GM23338 (cell line): ENCODE data around the gene DMD. TPM values are rescaled to one million over a fixed set of nuclear protein-coding genes. Genes with fewer than 3 reads are reported as not detected.

Source experiments
- ATAC-seq: fragments of 200-7000 bp; cut with Tn5 transposase; 3 replicates; pipeline ENCODE4 v1.9.1; 2020
- DNase-seq: peaks from one replicate; pipeline ENCODE4 v3.0.0-alpha.2; 2015; ENCODE audit warnings: low spot score
- H2AFZ ChIP-seq: fragments of 200-600 bp; sonication (generic); 2 replicates; pipeline ENCODE4 v1.8.0; 2016; ENCODE audit warnings: antibody characterized with exemption, mild to moderate bottlenecking, moderate library complexity
- H3F3A ChIP-seq: fragments of 200-600 bp; sonication (generic); replicated peaks from 2 replicates; pipeline ENCODE4 v1.8.0; 2017; ENCODE audit warnings: antibody characterized with exemption, mixed run types, low read depth
- H3K27ac ChIP-seq: fragments of 200-600 bp; sonication (generic); 2 replicates; pipeline ENCODE4 v1.6.1; 2016; ENCODE audit warnings: low read depth
- H3K27me3 ChIP-seq: fragments of 200-600 bp; sonication (generic); 2 replicates; pipeline ENCODE4 v1.8.0; 2016; ENCODE audit warnings: mild to moderate bottlenecking, mixed run types, moderate library complexity; ENCODE audit not compliant: insufficient read depth
- H3K36me3 ChIP-seq: fragments of 200-600 bp; sonication (generic); 2 replicates; pipeline ENCODE4 v1.8.0; 2016; ENCODE audit warnings: mild to moderate bottlenecking; ENCODE audit not compliant: insufficient read depth
- H3K4me1 ChIP-seq: fragments of 200-600 bp; sonication (generic); 2 replicates; pipeline ENCODE4 v1.8.0; 2016; ENCODE audit warnings: mild to moderate bottlenecking, moderate library complexity; ENCODE audit not compliant: insufficient read depth
- H3K4me2 ChIP-seq: fragments of 200-600 bp; sonication (generic); 2 replicates; pipeline ENCODE4 v1.7.1; 2017; ENCODE audit warnings: mixed run types
- H3K4me3 ChIP-seq: fragments of 200-600 bp; sonication (generic); 2 replicates; pipeline ENCODE4 v1.6.1; 2016; ENCODE audit warnings: mixed run types
- H3K79me2 ChIP-seq: fragments of 200-600 bp; sonication (generic); replicated peaks from 2 replicates; pipeline ENCODE4 v1.8.0; 2017; ENCODE audit warnings: mild to moderate bottlenecking; ENCODE audit not compliant: insufficient read depth
- H3K9me2 ChIP-seq: fragments of 200-600 bp; sonication (generic); 2 replicates; pipeline ENCODE4 v1.8.0; 2017; ENCODE audit not compliant: insufficient read depth
- H4K20me1 ChIP-seq: fragments of 200-600 bp; sonication (generic); replicated peaks from 2 replicates; pipeline ENCODE4 v1.8.0; 2017; ENCODE audit warnings: mild to moderate bottlenecking; ENCODE audit not compliant: insufficient read depth
- H3K27ac Mint-ChIP-seq: 2 replicates; pipeline ENCODE4 v1.8.0; 2020; ENCODE audit warnings: inconsistent platforms, mild to moderate bottlenecking, moderate library complexity, mixed read lengths
- H3K27me3 Mint-ChIP-seq: 3 replicates; pipeline ENCODE4 v1.8.0; 2022; ENCODE audit warnings: low read depth, mild to moderate bottlenecking, moderate library complexity, mixed read lengths, inconsistent platforms; ENCODE audit not compliant: insufficient read depth, poor library complexity
- H3K36me3 Mint-ChIP-seq: 3 replicates; pipeline ENCODE4 v1.8.0; 2021; ENCODE audit warnings: low read depth, mild to moderate bottlenecking, inconsistent platforms, moderate library complexity, mixed read lengths
- H3K4me1 Mint-ChIP-seq: 3 replicates; pipeline ENCODE4 v1.8.0; 2020; ENCODE audit warnings: mild to moderate bottlenecking, inconsistent platforms, mixed read lengths
- H3K4me3 Mint-ChIP-seq: 3 replicates; pipeline ENCODE4 v1.8.0; 2021; ENCODE audit warnings: moderate library complexity, mild to moderate bottlenecking, inconsistent platforms, mixed read lengths
- H3K9me3 Mint-ChIP-seq: 3 replicates; pipeline ENCODE4 v1.8.0; 2020; ENCODE audit warnings: moderate library complexity, mild to moderate bottlenecking, inconsistent platforms, mixed read lengths
- CREB1 ChIP-seq: fragments of 250-450 bp; sonication (Bioruptor Pico); IDR thresholded peaks from 2 replicates; pipeline ENCODE4 v1.5.0; 2020; ENCODE audit warnings: low read depth, mild to moderate bottlenecking, moderate library complexity
- EZH2 ChIP-seq: fragments of 200-600 bp; sonication (generic); IDR thresholded peaks from one replicate; pipeline ENCODE4 v1.8.0; 2017; ENCODE audit warnings: antibody characterized with exemption, mild to moderate bottlenecking, low read depth; ENCODE audit not compliant: unreplicated experiment
- EZH2phosphoT487 ChIP-seq: fragments of 200-600 bp; sonication (generic); IDR thresholded peaks from one replicate; pipeline ENCODE4 v1.8.1; 2018; ENCODE audit warnings: antibody characterized with exemption; ENCODE audit not compliant: unreplicated experiment
- JUNB ChIP-seq: IDR thresholded peaks from one replicate; pipeline ENCODE4 v1.6.1; 2016; ENCODE audit warnings: antibody characterized with exemption; ENCODE audit not compliant: unreplicated experiment
- NANOG ChIP-seq: IDR thresholded peaks from 2 replicates; pipeline ENCODE4 v1.6.1; 2016; ENCODE audit warnings: antibody characterized with exemption, borderline replicate concordance
- POLR2AphosphoS5 ChIP-seq: IDR thresholded peaks from 2 replicates; pipeline ENCODE4 v1.6.1; 2016; ENCODE audit warnings: antibody characterized with exemption, low read depth
- STAT1 ChIP-seq: IDR thresholded peaks from one replicate; pipeline ENCODE4 v1.6.1; 2016; ENCODE audit warnings: antibody characterized with exemption; ENCODE audit not compliant: unreplicated experiment
- ZNF331 ChIP-seq: fragments of 250-450 bp; sonication (Bioruptor Pico); IDR thresholded peaks from 2 replicates; pipeline ENCODE4 v1.5.0; 2020; ENCODE audit warnings: low read depth, mild to moderate bottlenecking, moderate library complexity
- polyA plus RNA-seq: library from polyadenylated mRNA; unstranded; fragments of >200 nt; fragmentation: Nextera tagmentation; extraction: Ambion mirVana; gene quantifications from 2 replicates; pipeline ENCODE4 v1.2.1, GENCODE V29; 2016
- total RNA-seq: library from RNA; depleted of rRNA; stranded (reverse); fragments of >200 nt; shearing (Covaris generic); gene quantifications from 2 replicates; pipeline ENCODE4 v1.2.3, GENCODE V29; 2014
- TF ChIP-seq, protein P1 (sequence below), 2 experiments: fragments of 200-600 bp in 1 of 2; sonication (generic) in 1 of 2; conservative IDR thresholded peaks; 2 replicates each; pipeline versions ENCODE4 v1.5.1 to v1.6.1; 2016 to 2017; ENCODE audit warnings: antibody characterized with exemption in 2 of 2, low read depth in 2 of 2, mild to moderate bottlenecking in 2 of 2, moderate library complexity in 1 of 2
- TF ChIP-seq, protein P2 (sequence below): IDR thresholded peaks from one replicate; pipeline ENCODE4 v1.6.1; 2018; ENCODE audit warnings: antibody characterized with exemption; ENCODE audit not compliant: unreplicated experiment
- TF ChIP-seq, protein P3 (sequence below): fragments of 250-450 bp; sonication (Bioruptor Pico); IDR thresholded peaks from 2 replicates; pipeline ENCODE4 v1.5.0; 2020; ENCODE audit warnings: mild to moderate bottlenecking, moderate library complexity

The DMD gene
- total and polyA plus RNA-seq, 2 experiments from 2014 or later = 4.5 to 7.6 TPM

DNA sequence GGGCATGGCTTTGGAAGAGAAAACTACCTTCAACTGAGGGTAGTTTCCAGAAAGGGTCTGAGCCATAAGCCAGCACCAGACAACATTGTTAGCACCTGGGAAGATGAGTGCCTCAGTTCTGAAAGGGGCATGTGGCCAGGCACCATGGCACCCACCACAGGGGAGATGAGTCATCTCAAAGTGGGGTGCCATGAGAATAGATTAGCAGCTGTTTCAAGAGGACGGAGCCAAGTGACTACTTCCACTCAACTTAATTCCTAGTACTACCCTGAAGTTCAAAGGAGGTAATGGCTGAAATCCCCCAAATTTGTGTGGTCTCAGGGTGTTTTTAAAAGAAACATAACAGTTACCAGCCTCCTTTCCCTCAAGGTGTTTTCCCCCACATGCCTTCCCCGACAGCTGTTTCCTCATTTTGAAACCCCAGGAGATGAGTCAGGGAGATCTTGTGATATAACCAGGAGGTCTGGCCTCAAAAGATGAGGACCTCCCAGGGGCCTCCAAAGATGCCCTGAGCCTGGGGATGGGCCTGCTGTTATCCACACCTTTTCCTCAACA is 2111.7 kb downstream of the DMD start (continued):
- TF ChIP-seq, protein P1, sequence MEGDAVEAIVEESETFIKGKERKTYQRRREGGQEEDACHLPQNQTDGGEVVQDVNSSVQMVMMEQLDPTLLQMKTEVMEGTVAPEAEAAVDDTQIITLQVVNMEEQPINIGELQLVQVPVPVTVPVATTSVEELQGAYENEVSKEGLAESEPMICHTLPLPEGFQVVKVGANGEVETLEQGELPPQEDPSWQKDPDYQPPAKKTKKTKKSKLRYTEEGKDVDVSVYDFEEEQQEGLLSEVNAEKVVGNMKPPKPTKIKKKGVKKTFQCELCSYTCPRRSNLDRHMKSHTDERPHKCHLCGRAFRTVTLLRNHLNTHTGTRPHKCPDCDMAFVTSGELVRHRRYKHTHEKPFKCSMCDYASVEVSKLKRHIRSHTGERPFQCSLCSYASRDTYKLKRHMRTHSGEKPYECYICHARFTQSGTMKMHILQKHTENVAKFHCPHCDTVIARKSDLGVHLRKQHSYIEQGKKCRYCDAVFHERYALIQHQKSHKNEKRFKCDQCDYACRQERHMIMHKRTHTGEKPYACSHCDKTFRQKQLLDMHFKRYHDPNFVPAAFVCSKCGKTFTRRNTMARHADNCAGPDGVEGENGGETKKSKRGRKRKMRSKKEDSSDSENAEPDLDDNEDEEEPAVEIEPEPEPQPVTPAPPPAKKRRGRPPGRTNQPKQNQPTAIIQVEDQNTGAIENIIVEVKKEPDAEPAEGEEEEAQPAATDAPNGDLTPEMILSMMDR (conservative IDR thresholded peaks at IDR 0.05; ENCODE audit: low read depth in 2 of 2) = no peak

DNA sequence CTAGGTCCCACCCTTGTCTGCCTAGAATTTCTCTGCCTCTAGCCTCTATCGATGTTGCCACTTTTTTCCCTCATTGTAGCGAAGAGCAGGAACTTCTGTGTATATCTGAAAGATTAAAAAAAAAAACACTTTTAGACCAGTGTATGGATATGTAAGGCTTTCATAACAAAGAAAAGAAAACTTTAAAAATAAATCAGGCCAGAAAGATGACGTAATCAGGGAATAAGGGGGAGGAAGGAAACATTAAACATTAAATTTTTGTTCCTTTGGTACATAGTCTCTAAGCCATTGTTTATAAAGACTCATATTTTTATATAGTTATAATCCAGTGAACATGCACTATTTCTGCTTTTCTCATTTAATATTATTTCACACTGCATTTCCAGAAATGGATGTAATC is 2113.3 kb downstream of the DMD start:
- no peak overlapping the region for H3K4me3 ChIP-seq
- Mint-ChIP-seq H3K27ac (no peak overlapping the region), H3K36me3 (no peaks in the 10 kb centered on the region), H3K4me1 (no peaks in the 10 kb centered on the region), H3K9me3 (no peaks in the 10 kb centered on the region; the same call in 2 of the 3 replicates), H3K4me3 (no peak overlapping the region), H3K27me3 (no peaks in the 10 kb centered on the region)
- no peaks in the 10 kb centered on the region for H3K79me2 ChIP-seq
- no peaks in the 10 kb centered on the region for H4K20me1 ChIP-seq
- H3F3A ChIP-seq = no peaks in the 10 kb centered on the region
- ATAC-seq (no peak), DNase-seq (no peak)
- no peak overlapping the region for H2AFZ ChIP-seq
- H3K9me2 ChIP-seq = no peaks in the 10 kb centered on the region
- no peak overlapping the region for H3K27ac ChIP-seq
- no peaks in the 10 kb centered on the region for H3K36me3 ChIP-seq
- no peaks in the 10 kb centered on the region for H3K27me3 ChIP-seq
- H3K4me2 ChIP-seq = no peak overlapping the region
- H3K4me1 ChIP-seq = no peaks in the 10 kb centered on the region
- TF ChIP-seq POLR2AphosphoS5 (no peak), EZH2phosphoT487 (no peak), STAT1 (no peak), CREB1 (CRISPR knock-in tag) (no peak), ZNF331 (CRISPR knock-in tag) (no peak), NANOG (no peak), JUNB (no peak), EZH2 (no peak)
- TF ChIP-seq, protein P2, sequence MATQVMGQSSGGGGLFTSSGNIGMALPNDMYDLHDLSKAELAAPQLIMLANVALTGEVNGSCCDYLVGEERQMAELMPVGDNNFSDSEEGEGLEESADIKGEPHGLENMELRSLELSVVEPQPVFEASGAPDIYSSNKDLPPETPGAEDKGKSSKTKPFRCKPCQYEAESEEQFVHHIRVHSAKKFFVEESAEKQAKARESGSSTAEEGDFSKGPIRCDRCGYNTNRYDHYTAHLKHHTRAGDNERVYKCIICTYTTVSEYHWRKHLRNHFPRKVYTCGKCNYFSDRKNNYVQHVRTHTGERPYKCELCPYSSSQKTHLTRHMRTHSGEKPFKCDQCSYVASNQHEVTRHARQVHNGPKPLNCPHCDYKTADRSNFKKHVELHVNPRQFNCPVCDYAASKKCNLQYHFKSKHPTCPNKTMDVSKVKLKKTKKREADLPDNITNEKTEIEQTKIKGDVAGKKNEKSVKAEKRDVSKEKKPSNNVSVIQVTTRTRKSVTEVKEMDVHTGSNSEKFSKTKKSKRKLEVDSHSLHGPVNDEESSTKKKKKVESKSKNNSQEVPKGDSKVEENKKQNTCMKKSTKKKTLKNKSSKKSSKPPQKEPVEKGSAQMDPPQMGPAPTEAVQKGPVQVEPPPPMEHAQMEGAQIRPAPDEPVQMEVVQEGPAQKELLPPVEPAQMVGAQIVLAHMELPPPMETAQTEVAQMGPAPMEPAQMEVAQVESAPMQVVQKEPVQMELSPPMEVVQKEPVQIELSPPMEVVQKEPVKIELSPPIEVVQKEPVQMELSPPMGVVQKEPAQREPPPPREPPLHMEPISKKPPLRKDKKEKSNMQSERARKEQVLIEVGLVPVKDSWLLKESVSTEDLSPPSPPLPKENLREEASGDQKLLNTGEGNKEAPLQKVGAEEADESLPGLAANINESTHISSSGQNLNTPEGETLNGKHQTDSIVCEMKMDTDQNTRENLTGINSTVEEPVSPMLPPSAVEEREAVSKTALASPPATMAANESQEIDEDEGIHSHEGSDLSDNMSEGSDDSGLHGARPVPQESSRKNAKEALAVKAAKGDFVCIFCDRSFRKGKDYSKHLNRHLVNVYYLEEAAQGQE = no peak
- TF ChIP-seq, protein P3, sequence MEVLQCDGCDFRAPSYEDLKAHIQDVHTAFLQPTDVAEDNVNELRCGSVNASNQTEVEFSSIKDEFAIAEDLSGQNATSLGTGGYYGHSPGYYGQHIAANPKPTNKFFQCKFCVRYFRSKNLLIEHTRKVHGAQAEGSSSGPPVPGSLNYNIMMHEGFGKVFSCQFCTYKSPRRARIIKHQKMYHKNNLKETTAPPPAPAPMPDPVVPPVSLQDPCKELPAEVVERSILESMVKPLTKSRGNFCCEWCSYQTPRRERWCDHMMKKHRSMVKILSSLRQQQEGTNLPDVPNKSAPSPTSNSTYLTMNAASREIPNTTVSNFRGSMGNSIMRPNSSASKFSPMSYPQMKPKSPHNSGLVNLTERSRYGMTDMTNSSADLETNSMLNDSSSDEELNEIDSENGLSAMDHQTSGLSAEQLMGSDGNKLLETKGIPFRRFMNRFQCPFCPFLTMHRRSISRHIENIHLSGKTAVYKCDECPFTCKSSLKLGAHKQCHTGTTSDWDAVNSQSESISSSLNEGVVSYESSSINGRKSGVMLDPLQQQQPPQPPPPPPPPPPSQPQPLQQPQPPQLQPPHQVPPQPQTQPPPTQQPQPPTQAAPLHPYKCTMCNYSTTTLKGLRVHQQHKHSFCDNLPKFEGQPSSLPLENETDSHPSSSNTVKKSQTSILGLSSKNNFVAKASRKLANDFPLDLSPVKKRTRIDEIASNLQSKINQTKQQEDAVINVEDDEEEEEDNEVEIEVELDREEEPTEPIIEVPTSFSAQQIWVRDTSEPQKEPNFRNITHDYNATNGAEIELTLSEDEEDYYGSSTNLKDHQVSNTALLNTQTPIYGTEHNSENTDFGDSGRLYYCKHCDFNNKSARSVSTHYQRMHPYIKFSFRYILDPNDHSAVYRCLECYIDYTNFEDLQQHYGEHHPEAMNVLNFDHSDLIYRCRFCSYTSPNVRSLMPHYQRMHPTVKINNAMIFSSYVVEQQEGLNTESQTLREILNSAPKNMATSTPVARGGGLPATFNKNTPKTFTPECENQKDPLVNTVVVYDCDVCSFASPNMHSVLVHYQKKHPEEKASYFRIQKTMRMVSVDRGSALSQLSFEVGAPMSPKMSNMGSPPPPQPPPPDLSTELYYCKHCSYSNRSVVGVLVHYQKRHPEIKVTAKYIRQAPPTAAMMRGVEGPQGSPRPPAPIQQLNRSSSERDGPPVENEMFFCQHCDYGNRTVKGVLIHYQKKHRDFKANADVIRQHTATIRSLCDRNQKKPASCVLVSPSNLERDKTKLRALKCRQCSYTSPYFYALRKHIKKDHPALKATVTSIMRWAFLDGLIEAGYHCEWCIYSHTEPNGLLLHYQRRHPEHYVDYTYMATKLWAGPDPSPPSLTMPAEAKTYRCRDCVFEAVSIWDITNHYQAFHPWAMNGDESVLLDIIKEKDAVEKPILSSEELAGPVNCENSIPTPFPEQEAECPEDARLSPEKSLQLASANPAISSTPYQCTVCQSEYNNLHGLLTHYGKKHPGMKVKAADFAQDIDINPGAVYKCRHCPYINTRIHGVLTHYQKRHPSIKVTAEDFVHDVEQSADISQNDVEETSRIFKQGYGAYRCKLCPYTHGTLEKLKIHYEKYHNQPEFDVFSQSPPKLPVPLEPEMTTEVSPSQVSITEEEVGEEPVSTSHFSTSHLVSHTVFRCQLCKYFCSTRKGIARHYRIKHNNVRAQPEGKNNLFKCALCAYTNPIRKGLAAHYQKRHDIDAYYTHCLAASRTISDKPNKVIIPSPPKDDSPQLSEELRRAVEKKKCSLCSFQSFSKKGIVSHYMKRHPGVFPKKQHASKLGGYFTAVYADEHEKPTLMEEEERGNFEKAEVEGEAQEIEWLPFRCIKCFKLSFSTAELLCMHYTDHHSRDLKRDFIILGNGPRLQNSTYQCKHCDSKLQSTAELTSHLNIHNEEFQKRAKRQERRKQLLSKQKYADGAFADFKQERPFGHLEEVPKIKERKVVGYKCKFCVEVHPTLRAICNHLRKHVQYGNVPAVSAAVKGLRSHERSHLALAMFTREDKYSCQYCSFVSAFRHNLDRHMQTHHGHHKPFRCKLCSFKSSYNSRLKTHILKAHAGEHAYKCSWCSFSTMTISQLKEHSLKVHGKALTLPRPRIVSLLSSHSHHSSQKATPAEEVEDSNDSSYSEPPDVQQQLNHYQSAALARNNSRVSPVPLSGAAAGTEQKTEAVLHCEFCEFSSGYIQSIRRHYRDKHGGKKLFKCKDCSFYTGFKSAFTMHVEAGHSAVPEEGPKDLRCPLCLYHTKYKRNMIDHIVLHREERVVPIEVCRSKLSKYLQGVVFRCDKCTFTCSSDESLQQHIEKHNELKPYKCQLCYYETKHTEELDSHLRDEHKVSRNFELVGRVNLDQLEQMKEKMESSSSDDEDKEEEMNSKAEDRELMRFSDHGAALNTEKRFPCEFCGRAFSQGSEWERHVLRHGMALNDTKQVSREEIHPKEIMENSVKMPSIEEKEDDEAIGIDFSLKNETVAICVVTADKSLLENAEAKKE (CRISPR knock-in tag) = no peak
- TF ChIP-seq, protein P1 (conservative IDR thresholded peaks at IDR 0.05; ENCODE audit: low read depth in 2 of 2) = no peak
